ENCODE data around the gene RPS14.
"Not testable (repeated sequence)": the region's sequence is repeated elsewhere in the genome, so short reads cannot be mapped to it uniquely, and the experiment has no call there.

The RPS14 gene

DNA sequence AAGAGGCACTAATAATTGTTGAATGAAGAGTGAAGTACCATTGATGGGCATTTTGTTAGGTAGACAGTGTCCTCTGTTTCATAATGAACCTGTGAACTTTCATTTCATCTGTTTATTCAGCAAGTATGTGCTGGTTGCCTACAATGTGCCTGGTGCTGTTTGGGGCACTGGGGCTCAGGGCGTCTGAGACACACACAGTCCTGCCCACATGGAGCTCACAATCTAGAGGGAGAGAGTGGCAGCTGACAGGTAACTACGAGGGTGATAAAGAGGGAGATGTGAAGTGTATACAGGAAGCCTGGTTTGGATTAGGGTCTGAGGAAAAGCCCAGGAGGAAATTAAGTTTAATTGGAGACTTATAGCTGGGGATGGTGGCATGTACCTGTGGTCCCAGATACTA lies 29.9 kb upstream of the RPS14 start:
- DNase-seq = no peak

DNA sequence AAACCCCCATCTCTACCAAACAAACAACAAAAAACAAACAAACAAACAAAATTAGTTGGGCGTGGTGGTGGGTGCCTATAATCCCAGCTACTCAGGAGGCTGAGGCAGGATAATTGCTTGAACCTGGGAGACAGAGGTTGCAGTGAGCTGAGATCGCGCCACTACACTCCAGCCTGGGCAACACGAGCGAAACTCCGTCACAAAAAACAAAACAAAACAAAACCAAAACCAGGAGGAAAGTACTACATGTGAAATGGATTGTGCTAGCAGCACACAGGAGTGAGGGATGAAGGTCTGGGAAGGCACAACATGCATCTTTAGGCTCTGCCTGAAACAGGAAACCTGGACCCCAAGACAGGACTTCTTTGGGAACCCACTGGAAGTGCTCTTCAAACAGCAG lies 27.0 kb upstream of the RPS14 start:
- DNase-seq = not testable (repeated sequence)

DNA sequence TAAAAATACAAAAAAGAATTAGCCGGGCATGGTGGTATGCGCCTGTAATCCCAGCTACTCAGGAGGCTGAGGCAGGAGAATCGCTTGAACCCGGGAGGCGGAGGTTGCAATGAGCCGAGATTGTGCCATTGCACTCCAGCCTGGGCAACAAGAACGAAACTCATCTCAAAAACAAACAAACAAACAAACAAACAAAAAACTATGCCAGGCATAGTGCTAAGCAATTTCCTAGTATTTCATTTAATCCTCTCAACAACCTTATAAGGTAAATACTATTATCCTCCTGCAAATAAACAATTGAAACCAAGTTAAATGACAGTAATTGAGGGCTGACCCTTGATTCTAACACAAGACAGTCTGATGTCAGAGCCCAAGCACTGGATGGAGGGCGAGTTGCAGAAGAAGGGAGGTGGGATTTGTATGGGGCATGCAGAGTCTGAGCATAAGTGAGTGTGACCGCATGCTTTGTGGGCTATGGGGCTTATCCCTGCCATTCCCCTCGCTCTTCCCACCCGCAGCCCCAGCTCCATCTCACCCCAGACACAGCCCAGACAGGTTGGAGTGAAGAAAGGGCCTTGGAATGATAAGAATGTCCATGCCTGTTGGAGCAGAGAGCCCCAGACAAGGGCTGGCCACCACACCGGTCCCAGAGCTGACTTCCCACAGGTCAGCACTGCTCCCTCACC lies 24.3 kb upstream of the RPS14 start:
- DNase-seq = no peak

DNA sequence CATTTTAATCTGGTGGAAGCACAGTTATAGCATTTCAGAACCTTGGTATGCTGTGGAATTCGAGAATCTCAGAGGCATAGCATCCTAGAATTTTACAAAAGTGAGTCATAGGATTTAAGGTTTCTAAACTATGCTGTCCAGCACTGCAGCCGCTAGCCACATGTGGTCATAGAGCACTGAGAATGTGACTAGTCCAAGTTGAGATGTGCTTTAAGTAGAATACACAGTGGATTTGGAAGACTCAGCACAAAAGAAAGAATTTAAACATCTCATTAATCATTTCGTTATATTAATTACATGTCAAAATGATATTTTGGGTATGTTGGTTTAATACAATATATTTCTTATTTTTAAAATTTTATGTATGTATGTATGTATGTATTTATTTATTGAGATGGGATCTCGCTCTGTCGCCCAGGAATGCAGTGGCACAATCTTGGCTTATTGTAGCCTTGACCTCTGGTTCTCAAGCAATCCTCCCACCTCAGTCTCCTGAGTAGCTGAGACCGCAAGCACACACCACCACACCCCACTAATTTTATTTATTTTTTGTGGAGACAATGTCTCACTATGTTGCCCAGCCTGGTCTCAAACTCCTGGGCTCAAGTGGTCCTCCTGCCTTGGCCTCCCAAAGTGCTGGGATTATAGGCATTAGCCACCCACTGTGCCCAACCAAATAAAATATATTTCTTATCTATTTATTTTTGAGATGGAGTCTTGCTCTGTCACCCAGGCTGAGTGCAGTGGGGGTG lies 20.4 kb upstream of the RPS14 start:
- DNase-seq = no peak

DNA sequence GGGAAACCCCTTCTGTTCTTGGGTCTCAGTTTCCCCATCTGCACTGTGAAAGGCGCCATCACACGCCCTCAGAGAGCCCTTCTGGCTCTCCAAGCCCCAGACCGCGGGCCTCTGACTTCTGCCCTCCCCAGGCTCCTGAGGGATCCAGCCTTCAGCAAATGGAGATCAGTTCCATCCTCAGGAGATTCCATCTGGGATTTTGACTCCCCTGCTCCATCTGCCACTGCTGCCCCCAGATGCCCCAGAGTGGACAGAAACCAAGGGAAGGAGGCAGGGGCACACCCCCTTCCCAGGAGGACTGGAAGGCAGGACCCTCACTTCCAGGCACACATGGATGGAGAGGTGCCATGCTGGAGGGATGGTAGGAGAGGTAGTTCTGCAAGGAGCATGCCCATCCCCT lies 18.7 kb upstream of the RPS14 start:
- DNase-seq = no peak

DNA sequence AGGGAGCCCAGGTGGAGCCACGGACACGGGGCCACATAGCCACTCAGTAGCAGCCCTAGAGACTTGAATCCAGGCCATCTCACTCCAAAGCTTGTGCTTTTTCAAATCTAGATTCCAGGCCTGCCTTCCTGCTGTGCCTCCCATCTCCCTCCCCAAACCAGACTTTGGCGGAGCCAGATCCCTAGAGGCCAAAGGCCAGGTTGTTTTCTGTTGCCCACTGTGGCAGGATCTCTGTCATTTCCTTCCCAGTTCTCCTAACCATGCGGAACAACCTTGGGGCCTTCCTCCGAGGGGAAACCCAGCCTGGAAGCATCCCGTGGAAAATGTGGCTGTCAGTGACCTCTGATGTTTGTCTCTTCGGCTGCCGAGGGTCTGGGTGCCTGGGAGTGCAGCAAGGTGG lies 16.4 kb upstream of the RPS14 start:
- no peak for DNase-seq

DNA sequence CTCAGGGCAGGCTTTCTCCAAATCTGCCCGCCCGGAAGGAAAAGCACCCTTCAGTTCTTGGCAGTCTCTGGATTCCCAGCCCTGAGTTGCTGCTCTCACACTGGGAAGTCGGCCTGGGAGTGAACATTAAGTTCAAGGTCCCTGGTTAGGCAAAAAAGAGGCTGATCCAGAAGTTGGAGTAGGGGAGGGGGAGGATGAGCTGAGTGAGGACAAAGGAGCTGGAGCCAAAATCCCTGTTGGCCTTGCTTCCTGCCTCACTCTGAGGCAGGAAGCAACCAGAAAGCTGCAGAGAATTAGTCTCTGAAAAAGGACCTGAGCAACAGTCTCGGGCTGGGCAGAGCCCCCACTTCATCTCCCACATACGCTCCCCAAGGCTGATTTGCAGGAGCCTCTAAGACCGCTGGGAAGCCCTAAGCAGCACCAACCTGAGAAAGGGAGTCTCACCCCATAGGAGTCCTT lies 15.0 kb upstream of the RPS14 start:
- no peak for DNase-seq

DNA sequence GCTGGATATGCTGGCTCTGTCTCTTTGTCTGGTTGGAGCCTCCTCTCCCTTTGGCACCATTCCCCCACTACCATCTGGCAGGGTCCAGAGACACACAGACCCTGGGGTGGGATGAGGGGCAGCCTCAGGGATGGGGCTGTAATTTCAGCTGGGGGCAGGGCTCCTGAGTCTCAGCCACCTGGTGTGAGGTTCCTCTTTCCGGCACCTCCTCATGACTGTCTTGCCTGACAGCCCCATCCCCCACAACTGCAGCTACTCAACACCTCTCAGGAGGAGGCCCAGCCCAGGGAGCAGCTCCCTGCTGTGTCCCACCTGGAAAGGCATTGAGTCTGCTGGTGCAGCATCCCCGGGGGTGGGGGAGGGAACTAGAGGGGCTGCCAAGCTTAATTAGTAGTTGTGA lies 11.7 kb upstream of the RPS14 start:
- no peak for DNase-seq

DNA sequence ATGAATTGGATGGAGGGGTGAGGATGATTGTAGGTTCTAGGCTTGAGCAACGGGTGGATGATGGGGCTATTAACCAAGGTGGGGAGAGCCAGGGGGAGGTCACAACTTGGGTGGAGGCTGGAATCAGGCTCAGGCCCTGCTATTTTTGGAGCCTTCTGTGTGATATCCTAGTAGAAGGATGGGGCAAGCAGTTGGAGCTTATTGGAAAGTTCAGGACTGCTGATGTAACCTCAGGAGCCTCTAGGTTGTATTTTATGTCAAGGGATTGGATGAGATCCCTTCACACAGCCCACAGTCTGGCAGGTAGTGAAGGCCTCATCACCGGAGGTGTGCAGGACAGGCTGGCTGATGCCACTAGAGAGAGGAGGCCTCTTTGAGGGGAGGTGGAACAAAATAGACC lies 11.2 kb upstream of the RPS14 start:
- no peak for DNase-seq

DNA sequence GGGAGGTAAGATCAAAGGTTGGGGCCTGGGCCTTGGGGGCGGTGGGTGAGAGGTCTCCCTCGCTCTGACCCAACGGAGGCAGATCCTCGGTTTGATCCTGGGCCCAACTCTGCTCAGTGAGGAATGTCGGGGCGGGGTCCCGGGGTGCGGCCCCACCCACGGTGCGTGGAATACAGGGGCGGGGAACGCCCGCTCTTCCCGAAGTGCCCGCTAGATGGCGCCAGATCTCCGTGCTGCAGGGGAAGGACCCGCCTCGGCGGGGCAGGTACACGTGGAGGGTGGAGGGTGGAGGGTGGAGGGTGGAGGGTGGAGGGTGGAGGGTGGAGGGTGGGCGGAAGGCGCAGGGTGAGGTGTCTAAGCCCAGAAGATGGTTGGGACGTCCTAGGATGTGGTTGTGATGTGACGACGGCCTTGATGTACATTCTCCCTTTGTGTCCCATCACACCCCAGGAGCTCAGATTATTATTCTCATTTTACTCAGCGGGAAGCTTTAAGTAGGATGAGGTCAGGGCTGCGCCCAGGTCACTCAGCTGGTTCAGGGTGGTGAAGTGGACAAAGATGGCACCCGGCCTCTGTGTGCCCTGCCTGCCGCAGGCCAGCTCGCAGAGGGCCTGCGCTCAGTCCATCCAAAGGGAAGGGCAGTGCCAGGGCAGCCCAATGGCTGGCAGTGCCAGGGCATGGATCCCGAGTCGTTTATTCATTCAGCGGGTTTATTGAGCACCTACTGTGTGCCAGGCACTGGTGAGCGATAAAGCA lies 9.4 kb upstream of the RPS14 start:
- peak; percentile 66 for DNase-seq

DNA sequence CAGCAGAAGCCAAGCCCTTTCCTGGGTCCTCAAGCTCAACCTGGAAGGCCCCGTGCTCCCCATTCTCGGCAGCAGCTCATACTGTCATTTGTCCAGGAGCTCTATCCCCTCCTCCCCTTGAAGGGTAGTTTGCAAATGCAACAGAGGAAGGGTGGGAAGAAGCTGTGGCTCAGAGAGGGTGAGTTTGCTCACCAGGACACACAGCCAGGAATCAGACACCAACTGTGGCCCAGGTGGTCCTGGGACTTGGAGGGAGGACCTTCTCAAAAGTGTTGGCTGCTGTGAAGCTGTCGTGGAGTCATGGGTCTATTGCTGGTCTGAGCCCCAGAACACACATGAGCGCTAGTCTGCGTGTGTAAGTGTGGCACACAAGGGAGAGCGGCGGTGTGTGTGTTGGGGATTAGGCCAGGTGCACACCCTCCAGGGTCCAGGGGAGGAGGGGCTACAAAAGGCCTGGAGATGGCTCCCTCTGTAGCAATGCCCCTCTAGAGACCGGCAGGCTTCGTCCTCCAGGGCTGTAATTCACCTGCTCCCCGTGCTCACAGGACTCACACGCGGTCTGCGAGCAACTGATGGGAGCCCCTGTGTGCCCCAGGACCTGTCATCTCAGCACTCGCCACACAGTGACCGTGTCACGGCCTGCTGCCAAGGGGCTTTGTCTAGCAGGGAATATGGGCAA lies 8.2 kb upstream of the RPS14 start:
- DNase-seq = no peak

DNA sequence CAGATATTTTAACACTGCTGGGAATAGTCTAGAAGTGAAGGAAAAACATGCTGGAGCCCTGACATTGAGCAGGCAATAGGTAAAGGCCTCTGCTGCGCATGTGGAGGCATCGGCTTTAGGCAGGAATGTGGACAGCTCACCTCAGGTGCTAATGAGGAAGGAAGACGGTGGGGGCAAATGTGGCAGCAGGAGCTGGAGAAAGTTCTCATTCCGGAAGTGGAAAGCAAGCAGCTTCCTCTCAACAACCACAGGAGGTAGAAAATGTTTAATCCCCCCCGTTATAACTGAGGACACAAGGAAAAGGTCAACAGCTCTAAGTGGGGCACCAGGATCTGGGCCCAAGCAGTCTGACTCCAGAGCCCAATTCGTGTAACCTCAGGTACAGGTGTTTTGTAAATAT lies 7.6 kb upstream of the RPS14 start:
- no peak for DNase-seq

DNA sequence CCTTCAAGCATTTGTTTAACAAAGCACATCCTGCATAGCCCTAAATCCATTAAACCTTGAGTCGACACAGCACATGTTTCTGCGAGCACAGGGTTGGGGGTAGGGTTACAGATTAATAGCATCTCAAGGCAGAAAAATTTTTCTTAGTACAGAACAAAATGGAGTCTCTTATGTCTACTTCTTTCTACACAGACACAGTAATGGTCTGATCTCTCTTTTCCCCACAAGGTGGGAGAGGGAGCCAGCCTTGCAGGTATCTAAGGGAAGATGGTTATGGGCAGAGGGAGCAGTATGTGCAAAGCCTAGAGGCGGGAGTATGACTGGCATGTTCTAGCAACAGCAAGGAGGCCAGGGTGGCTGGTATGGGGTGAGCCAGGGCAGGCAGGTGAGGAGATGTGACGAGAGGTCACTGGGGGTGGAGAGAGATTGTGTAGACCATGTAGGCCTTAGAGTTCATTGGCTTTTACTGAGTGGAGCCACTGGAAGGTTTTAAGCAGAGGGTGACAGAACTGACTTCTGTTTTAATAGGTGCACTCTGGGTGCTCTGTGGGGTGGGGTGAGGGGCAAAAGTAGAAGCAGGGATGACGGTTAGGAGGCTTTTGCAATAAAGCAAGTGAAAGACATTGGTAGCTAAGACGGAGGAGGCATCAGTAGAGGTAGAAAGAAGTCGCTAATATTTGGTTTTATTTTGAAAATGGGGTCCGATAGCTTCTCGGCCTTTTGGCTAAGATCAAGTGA lies 5.1 kb upstream of the RPS14 start:
- DNase-seq = no peak

DNA sequence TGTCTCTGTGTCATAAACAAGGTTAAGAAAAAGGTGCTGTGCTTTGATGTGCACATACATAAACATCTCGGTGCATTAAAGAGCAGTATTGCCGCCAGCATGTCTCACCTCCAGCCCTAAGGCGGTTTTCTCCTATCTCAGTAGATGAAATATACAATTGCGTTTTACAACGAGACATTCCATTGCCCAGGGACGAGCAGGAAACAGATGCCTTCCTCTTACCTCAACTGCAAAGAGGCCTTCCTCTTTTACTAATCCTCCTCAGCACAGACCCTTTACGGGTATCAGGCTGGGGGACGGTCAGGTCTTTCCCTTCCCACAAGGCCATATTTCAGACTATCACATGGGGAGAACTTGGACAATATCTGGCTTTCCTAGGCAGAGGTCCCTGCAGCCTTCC lies 4.5 kb upstream of the RPS14 start:
- DNase-seq = not testable (repeated sequence)

DNA sequence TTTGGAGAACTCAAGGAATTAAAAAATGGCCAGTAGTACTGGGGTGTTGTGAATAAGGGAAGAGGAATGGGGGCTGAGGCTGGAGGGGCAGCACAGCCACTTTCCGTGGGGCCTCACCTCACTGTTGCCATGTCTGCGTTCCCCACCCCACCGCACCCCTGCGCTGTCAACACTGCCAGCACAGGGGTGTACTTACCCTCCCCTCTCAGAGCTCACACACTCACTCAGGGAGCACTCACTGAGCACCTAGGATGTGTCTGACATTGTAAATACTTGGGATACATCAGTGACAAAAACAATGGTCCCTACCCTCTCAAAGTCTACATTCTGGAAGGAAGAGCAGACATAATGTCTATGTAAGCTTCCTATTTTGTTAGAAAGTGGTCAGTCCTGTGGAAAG lies 3.4 kb upstream of the RPS14 start:
- no peak for DNase-seq

DNA sequence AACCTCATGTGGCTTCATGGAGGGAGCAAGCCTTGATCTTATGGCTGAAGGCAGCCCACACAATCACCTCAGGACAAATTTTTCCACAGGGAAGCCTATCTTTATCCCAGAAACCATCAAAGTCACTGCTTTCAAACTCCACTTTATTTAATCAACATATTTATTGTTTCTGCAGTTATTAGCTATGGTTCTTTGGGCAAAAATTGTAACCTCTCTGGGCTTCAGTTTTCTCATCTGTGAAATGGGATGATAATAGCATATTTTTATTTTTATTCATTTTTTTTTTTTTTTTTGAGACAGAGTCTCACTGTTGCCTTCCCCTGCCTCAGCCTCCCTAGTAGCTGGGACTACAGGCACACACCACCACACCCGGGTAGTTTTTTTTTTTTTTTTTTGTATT lies 2.1 kb upstream of the RPS14 start:
- no peak for DNase-seq

DNA sequence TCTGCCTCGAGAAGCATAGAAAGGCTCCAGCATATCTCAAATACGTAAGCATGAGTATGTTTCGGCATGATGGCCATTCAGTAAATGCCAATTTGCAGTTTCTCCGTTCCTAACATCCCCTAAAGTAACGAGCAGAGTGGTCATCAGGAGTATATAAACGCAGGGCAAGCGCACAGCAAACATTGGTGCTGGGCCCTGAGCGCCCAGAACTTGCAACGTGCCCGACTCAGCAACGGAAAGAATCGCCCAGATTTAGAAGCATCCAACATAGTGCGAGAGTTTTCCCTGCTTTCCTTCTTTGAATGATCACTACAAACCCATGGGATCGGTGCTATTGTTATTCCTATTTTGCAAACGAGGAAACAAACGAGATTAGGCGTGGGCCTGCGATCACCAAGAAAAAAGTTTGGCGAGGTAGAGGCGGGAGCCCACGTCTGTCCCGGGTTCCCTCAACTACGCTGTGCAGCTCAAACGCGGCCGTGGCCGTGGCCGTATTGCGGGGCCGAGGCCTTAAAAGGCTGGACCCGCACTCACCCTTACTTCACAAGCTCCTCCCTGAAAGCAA lies 505 bp downstream of the RPS14 start:
- no peak for DNase-seq

DNA sequence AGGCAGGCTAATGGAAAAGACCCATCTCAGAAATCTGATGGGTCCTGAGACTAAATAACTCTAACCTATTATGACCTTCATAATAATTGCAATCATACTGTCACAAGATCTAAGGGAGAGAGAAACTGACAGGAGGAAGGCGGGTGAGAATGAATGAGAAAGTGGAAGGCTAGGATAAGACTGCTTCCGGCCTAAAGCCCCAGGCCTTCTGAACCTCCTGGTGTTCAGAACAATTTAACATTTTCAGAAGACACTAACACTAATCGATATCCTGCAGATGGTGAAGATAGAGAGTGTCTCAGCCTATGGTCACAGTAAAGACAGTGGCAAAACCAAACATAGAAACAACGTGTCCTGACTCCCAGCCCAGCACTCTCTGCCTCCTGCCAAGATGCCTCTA lies 1.2 kb downstream of the RPS14 start:
- DNase-seq = no peak

DNA sequence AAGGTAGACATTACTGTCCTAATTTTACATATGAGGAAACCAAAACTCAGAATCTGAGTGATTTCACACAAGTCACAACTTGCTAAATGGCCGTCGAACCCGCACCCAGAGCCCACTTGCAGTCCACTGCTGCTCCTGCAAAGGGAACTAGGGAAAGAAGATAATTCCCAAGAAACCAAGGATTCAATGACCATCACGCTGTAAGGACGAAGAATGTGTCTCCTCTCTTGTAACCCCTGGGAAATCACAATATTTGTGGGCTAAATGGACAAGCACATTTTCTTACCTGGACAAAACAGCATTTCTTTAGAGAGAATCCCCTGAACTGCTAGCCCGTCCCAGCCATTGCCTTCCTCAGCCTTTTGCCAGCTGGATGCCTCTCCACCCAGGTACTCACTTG lies 2.4 kb downstream of the RPS14 start:
- no peak for DNase-seq

DNA sequence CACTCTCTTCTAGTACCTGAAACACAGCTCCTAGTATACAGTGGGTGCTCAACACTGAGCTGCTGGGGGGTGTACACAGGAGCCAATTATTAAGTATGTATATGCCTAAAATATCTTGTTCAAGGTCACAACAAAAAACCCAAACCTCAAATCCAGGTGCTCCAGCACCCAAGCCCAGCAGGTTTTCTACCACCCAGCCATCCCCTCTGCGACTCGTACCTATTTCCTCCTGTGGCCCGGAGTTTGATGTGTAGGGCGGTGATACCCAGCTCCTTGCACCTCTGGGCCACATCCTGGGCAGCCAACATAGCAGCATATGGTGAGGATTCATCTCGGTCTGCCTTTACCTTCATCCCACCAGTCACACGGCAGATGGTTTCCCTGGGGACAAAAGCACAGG lies 3.0 kb downstream of the RPS14 start:
- DNase-seq = no peak

DNA sequence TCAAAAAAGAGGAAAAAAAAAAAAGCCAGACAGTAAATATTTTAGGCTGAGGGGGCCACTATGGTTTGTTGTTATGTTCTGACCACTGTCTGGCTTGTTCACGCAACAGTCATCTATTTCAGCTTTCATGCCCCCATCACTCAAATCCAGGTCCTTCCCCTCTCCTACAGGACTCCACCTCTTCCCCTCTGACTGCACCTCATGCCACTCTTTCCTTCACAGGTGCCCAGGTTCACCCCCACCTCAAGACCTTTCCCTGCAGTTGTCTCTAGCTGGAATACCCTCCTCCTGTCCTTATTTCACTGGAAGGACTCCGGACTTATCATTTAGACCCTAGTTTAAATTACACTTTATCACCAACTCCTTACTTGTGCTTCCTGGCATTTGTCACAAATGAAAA lies 3.5 kb downstream of the RPS14 start:
- DNase-seq = no peak

DNA sequence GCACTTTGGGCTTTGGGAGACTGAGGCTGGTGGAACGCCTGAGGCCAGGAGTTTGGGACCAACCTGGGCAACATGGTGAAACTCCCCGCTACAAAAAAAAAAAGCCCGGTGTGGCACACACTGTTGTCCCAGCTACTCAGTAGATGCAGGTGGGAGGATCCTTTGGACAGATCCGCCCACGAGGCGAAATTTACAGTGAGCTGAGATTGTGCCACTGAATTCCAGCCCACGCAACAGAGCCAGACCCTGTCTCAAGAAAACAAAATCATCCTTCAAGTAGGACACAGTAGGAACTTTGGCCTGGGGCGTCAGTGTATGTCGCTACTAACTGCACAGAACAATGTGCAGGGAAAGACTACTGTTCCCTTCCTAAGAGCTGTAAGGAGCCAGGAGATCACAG lies 4.8 kb downstream of the RPS14 start:
- no peak for DNase-seq

All from GOT3 (cell line).